H9 (cell line): ENCODE results near the gene TAOK3. TPM values are rescaled to one million over a fixed set of nuclear protein-coding genes. Genes with fewer than 3 reads are reported as not detected.

Experiments
- DNase-seq: peaks from one replicate; pipeline ENCODE4 v3.0.0-alpha.2; 2017
- H2AFZ ChIP-seq: one replicate; pipeline ENCODE4 v1.6.1; 2013; ENCODE audit warnings: mild to moderate bottlenecking, low read length, control low read depth, moderate library complexity
- H2AK5ac ChIP-seq: 2 replicates; pipeline ENCODE4 v1.6.1; 2013; ENCODE audit warnings: low read length, control low read depth, mixed read lengths; ENCODE audit not compliant: insufficient read length
- H2BK120ac ChIP-seq: one replicate; pipeline ENCODE4 v1.6.1; 2013; ENCODE audit warnings: low read depth, mild to moderate bottlenecking, low read length, control low read depth, inconsistent platforms; ENCODE audit not compliant: poor library complexity, severe bottlenecking
- H2BK12ac ChIP-seq: 2 replicates; pipeline ENCODE4 v1.6.1; 2013; ENCODE audit warnings: low read length, control low read depth, mixed read lengths, low read depth; ENCODE audit not compliant: insufficient read length
- H2BK15ac ChIP-seq: 2 replicates; pipeline ENCODE4 v1.6.1; 2013; ENCODE audit warnings: low read depth, low read length, control low read depth
- H2BK20ac ChIP-seq: one replicate; pipeline ENCODE4 v1.6.1; 2013; ENCODE audit warnings: low read depth, mild to moderate bottlenecking, low read length, control low read depth, inconsistent platforms; ENCODE audit not compliant: poor library complexity, severe bottlenecking
- H2BK5ac ChIP-seq: 2 replicates; pipeline ENCODE4 v1.6.1; 2013; ENCODE audit warnings: low read length, control low read depth, mixed read lengths; ENCODE audit not compliant: insufficient read length
- H3K14ac ChIP-seq: 2 replicates; pipeline ENCODE4 v1.6.1; 2013; ENCODE audit warnings: low read length, control low read depth; ENCODE audit not compliant: insufficient read depth
- H3K18ac ChIP-seq: 2 replicates; pipeline ENCODE4 v1.6.1; 2013; ENCODE audit warnings: low read depth, mild to moderate bottlenecking, mixed read lengths, low read length, control low read depth; ENCODE audit not compliant: insufficient read length
- H3K23ac ChIP-seq: 2 replicates; pipeline ENCODE4 v1.6.1; 2013; ENCODE audit warnings: low read length, control low read depth, mixed read lengths, low read depth; ENCODE audit not compliant: insufficient read length
- H3K23me2 ChIP-seq: 2 replicates; pipeline ENCODE4 v1.6.1; 2013; ENCODE audit warnings: low read depth, mild to moderate bottlenecking, mixed read lengths, low read length, control low read depth; ENCODE audit not compliant: insufficient read length, poor library complexity, severe bottlenecking
- H3K27ac ChIP-seq: 2 replicates; pipeline ENCODE4 v1.5.1; 2013; ENCODE audit warnings: low read length, control low read depth, mixed read lengths, low read depth; ENCODE audit not compliant: insufficient read length
- H3K27me3 ChIP-seq: 2 replicates; pipeline ENCODE4 v1.6.1; 2013; ENCODE audit warnings: low read length, control low read depth, inconsistent platforms; ENCODE audit not compliant: insufficient read depth
- H3K4ac ChIP-seq: 2 replicates; pipeline ENCODE4 v1.6.1; 2013; ENCODE audit warnings: low read depth, mild to moderate bottlenecking, control low read depth, inconsistent platforms, low read length, moderate library complexity
- H3K4me1 ChIP-seq: 2 replicates; pipeline ENCODE4 v1.6.1; 2013; ENCODE audit warnings: low read length, control low read depth, inconsistent platforms; ENCODE audit not compliant: insufficient read depth
- H3K4me2 ChIP-seq: 2 replicates; pipeline ENCODE4 v1.6.1; 2013; ENCODE audit warnings: low read length, control low read depth, mixed read lengths; ENCODE audit not compliant: insufficient read length, insufficient read depth
- H3K56ac ChIP-seq: 2 replicates; pipeline ENCODE4 v1.6.1; 2013; ENCODE audit warnings: low read depth, mild to moderate bottlenecking, mixed read lengths, low read length, control low read depth; ENCODE audit not compliant: insufficient read length
- H3K79me1 ChIP-seq: 2 replicates; pipeline ENCODE4 v1.6.1; 2013; ENCODE audit warnings: low read depth, mild to moderate bottlenecking, moderate library complexity, low read length, control low read depth, inconsistent platforms; ENCODE audit not compliant: insufficient read depth, poor library complexity, severe bottlenecking
- H3K79me2 ChIP-seq: 2 replicates; pipeline ENCODE4 v1.6.1; 2013; ENCODE audit warnings: low read length, control low read depth, inconsistent platforms; ENCODE audit not compliant: insufficient read depth
- H3K9ac ChIP-seq: 2 replicates; pipeline ENCODE4 v1.6.1; 2013; ENCODE audit warnings: low read length, control low read depth, mixed read lengths; ENCODE audit not compliant: insufficient read length; ENCODE audit errors: extremely low read depth
- H3K9me3 ChIP-seq: one replicate; pipeline ENCODE4 v1.6.1; 2013; ENCODE audit warnings: low read depth, low read length, inconsistent platforms; ENCODE audit not compliant: control insufficient read depth
- H3T11ph ChIP-seq: one replicate; pipeline ENCODE4 v1.6.1; 2013; ENCODE audit warnings: mild to moderate bottlenecking, low read length, control low read depth, inconsistent platforms
- H4K20me1 ChIP-seq: one replicate; pipeline ENCODE4 v1.6.1; 2013; ENCODE audit not compliant: control insufficient read depth, insufficient read length, insufficient read depth
- H4K5ac ChIP-seq: 2 replicates; pipeline ENCODE4 v1.6.1; 2013; ENCODE audit warnings: low read depth, mild to moderate bottlenecking, mixed read lengths, low read length, control low read depth; ENCODE audit not compliant: insufficient read length
- H4K8ac ChIP-seq: replicated peaks from 2 replicates; pipeline ENCODE4 v1.6.1; 2013; ENCODE audit warnings: low read length, control low read depth, mixed read lengths, low read depth; ENCODE audit not compliant: insufficient read length
- H4K91ac ChIP-seq: 2 replicates; pipeline ENCODE4 v1.6.1; 2013; ENCODE audit warnings: low read depth, mild to moderate bottlenecking, moderate library complexity, mixed read lengths, low read length, control low read depth; ENCODE audit not compliant: insufficient read length
- H3K27ac Mint-ChIP-seq, 3 experiments: 2 replicates in 2 of 3; 3 replicates in 1 of 3; pipeline ENCODE4 v1.8.0; 2020 to 2021; ENCODE audit warnings: mixed read lengths in 3 of 3, mild to moderate bottlenecking in 1 of 3, moderate library complexity in 1 of 3
- H3K27me3 Mint-ChIP-seq: 2 replicates; pipeline ENCODE4 v1.8.0; 2021; ENCODE audit warnings: low read depth, mild to moderate bottlenecking, moderate library complexity, mixed read lengths
- H3K36me3 Mint-ChIP-seq, 3 experiments: 2 replicates in 2 of 3; 3 replicates in 1 of 3; pipeline ENCODE4 v1.8.0; 2020 to 2021; ENCODE audit warnings: low read depth in 3 of 3, mixed read lengths in 3 of 3; ENCODE audit not compliant: insufficient read depth in 1 of 3
- H3K4me1 Mint-ChIP-seq, 2 experiments: 2 replicates each; pipeline ENCODE4 v1.8.0; 2020; ENCODE audit warnings: mixed read lengths in 2 of 2
- H3K4me3 Mint-ChIP-seq, 2 experiments: 2 replicates in 1 of 2; 3 replicates in 1 of 2; pipeline ENCODE4 v1.8.0; 2020 to 2021; ENCODE audit warnings: mild to moderate bottlenecking in 2 of 2, mixed read lengths in 2 of 2, moderate library complexity in 1 of 2
- H3K9me3 Mint-ChIP-seq, 2 experiments: 2 replicates in 1 of 2; 3 replicates in 1 of 2; pipeline ENCODE4 v1.8.0; 2020; ENCODE audit warnings: mild to moderate bottlenecking in 2 of 2, mixed read lengths in 2 of 2, moderate library complexity in 1 of 2
- CTCF ChIP-seq: fragments of 200-600 bp; sonication (generic); conservative IDR thresholded peaks from 3 replicates; pipeline ENCODE4 v1.8.0; 2021; ENCODE audit warnings: antibody characterized with exemption, mild to moderate bottlenecking
- WGBS: extraction: QIAGEN DNeasy Blood & Tissue Kit; methylation state at CpG from one replicate; pipeline ENCODE4 v1.1.7; 2013; ENCODE audit warnings: missing lambda C conversion rate, low lambda C conversion rate, mixed read lengths; ENCODE audit not compliant: insufficient read length; ENCODE audit errors: extremely low coverage; 5-methylcytosine and 5-hydroxymethylcytosine counted together
- total RNA-seq: library from RNA; stranded (reverse); gene quantifications from 2 replicates; pipeline ENCODE4 v1.2.1, GENCODE V29; 2021

The TAOK3 gene
- total RNA-seq, 1 experiment from 2014 or later = 5.2 TPM

- no peaks in the 10 kb centered on the region for H3K9me3 Mint-ChIP-seq
Observed at GRCh38 chr12:118290130-118290529, 82.6 kb downstream of the TAOK3 start.

More at GRCh38 chr12:118290130-118290529, 82.6 kb downstream of the TAOK3 start:
- no CpG with 5 or more reads among the region's 3 CpGs for WGBS
- H2BK15ac ChIP-seq = no peak overlapping the region
- no peak overlapping the region for H2BK12ac ChIP-seq
- no peak overlapping the region for H3K18ac ChIP-seq
- H3K56ac ChIP-seq = no peak overlapping the region
- no peak overlapping the region for H3K4me3 Mint-ChIP-seq
- no peak overlapping the region for H3K14ac ChIP-seq
- H3K27me3 ChIP-seq = no peaks in the 10 kb centered on the region
- H3K9ac ChIP-seq = no peak overlapping the region
- no peak for TF ChIP-seq CTCF
- no peak for DNase-seq
- H3K9me3 ChIP-seq = no peaks in the 10 kb centered on the region
- no peak overlapping the region for H2BK20ac ChIP-seq
- no peaks in the 10 kb centered on the region for H4K20me1 ChIP-seq
- no peak overlapping the region for H4K5ac ChIP-seq
- no peak overlapping the region for H3K23ac ChIP-seq
- H3K27ac Mint-ChIP-seq = no peak overlapping the region; a peak in 1 of 7 replicates
- no peak overlapping the region for H2BK120ac ChIP-seq
- no peaks in the 10 kb centered on the region for H3K27me3 Mint-ChIP-seq
- H4K8ac ChIP-seq = no peak overlapping the region
- no peaks in the 10 kb centered on the region for H3K36me3 Mint-ChIP-seq
- H3K4me1 ChIP-seq = no peaks in the 10 kb centered on the region
- no peaks in the 10 kb centered on the region for H3K23me2 ChIP-seq
- H3K4me2 ChIP-seq = no peak overlapping the region
- H3K4me1 Mint-ChIP-seq = no peaks in the 10 kb centered on the region
- H4K91ac ChIP-seq = no peak overlapping the region
- no peak overlapping the region for H3K4ac ChIP-seq
- H3T11ph ChIP-seq = no peak overlapping the region
- H3K79me2 ChIP-seq = no peaks in the 10 kb centered on the region
- no peaks in the 10 kb centered on the region for H3K79me1 ChIP-seq
- H2AFZ ChIP-seq = no peak overlapping the region
- no peak overlapping the region for H2BK5ac ChIP-seq
- no peak overlapping the region for H3K27ac ChIP-seq
- no peak overlapping the region for H2AK5ac ChIP-seq
